GM12892 (cell line): ENCODE measurements around the gene RBM34.

ENCODE experiments used
- POLR2A ChIP-seq: IDR thresholded peaks from 2 replicates; pipeline ENCODE4 v1.6.1; 2011; ENCODE audit warnings: low read depth, low read length, control low read depth
- POLR2AphosphoS5 ChIP-seq: IDR thresholded peaks from 2 replicates; pipeline ENCODE4 v1.6.1; 2011; ENCODE audit warnings: low read depth, low read length, control low read depth
- TAF1 ChIP-seq: IDR thresholded peaks from 2 replicates; pipeline ENCODE4 v1.6.1; 2011; ENCODE audit warnings: low read depth, mild to moderate bottlenecking, control low read depth, low read length, borderline replicate concordance

- no peak for TF ChIP-seq TAF1
- no peak for TF ChIP-seq POLR2A
- TF ChIP-seq POLR2AphosphoS5: no peak
Observed at GRCh38 chr1:235156265-235156664, 4.8 kb downstream of the RBM34 start.
